GM12801 (cell line): ENCODE results near the gene ZSCAN22.

Experiments
- CTCF ChIP-seq: IDR thresholded peaks from one replicate; pipeline ENCODE4 v1.5.1; 2011; ENCODE audit warnings: control low read depth; ENCODE audit not compliant: insufficient read length; ENCODE audit errors: extremely low read depth

Gene ZSCAN22

GRCh38 chr19:58362272-58362994, 35.6 kb downstream of the ZSCAN22 start, which contains the start of gene ZNF497:
TSS of gene ZNF497 (minus strand) at chr19:58362751. CDS start at chr19:58357635, 5,116 bp downstream.
- no peak for TF ChIP-seq CTCF

GRCh38 chr19:58364146-58364545, 37.4 kb downstream of the ZSCAN22 start:
- TF ChIP-seq CTCF, result no peak

- TF ChIP-seq CTCF, result no peak
These were observed 40.0 kb downstream of the ZSCAN22 start for GRCh38 chr19:58366585-58367430.

GRCh38 chr19:58367698-58368454, 41.1 kb downstream of the ZSCAN22 start:
- no peak for TF ChIP-seq CTCF

- TF ChIP-seq CTCF, result no peak
These were observed 42.0 kb downstream of the ZSCAN22 start for GRCh38 chr19:58368561-58369360.

GRCh38 chr19:58372311-58373133, 45.7 kb downstream of the ZSCAN22 start:
- TF ChIP-seq CTCF, result no peak
